DMS53 treated with DMSO at 0.1 percent for 48 hours (cell line): ENCODE data around the gene RPTOR.

Source experiments
- DNase-seq: peaks from one replicate; lab custom pipeline; 2025; ENCODE audit not compliant: unreplicated experiment; lab: John Stamatoyannopoulos, UW

The RPTOR gene

DNA sequence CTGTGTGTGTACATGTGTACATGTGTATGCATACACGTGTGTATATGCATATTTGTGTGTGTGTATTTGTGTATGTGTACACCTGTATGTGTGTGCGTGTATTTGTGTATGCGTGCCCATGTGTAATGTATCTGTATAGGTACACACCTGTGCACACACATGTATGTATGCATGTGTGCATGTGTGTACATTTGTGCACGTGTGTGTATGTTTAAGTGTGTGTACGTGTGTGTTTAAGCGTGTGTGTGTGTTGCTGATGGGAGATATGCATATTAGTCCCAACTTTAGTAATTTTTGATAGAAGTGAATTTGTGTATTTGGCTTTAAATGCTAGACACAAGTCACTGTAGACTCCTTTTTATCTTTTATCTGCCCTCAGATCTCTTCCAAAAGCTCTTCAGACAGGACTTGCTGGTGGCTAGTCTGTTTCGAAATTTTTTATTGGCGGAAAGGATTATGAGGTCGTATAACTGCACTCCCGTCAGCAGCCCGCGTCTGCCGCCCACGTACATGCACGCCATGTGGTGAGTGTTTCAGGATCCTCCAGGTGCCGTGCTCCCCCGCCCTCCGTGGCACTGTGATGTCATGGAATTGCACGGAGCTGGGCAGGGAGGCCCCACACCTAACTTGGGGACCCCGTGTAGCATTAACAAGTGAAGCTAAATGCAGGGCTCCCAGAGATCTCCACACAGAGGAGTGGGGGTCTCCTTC, 278.2 kb downstream of the RPTOR start:
- no peak for DNase-seq

DNA sequence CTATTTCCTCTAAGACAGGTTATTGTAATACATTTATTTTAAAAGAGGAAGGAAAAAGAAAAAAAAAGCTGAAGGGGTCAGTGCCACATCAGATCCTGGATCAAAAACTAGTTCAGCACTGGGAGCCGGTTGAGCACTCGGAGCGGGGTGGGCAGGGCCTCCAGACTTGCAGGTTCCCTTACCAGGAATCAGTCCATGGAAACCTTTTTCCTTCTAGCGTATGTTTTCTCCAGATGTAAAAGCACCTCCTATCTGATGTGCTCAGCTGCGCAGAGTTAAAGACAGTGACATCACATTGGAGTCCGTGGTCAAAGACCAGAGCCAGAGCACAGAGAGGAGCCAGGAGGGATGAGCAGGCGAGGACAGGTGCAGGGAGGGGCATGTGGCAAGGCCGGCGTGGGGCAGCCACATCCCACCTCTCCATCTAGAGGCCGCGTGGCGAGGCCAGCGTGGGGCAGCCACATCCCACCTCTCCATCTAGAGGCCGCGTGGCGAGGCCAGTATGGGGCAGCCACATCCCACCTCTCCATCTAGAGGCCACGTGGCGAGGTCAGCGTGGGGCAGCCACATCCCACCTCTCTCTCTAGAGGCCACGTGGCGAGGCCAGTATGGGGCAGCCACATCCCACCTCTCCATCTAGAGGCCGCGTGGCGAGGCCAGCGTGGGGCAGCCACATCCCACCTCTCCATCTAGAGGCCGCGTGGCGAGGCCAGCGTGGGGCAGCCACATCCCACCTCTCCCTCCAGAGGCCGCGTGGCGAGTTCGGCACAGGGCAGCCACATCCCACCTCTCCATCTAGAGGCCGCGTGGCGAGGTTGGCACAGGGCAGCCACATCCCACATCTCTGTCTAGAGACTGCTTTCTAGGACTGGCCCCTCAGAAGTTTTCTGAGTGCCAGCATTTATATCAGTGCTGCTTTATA, 280.2 kb downstream of the RPTOR start:
- no peak for DNase-seq

DNA sequence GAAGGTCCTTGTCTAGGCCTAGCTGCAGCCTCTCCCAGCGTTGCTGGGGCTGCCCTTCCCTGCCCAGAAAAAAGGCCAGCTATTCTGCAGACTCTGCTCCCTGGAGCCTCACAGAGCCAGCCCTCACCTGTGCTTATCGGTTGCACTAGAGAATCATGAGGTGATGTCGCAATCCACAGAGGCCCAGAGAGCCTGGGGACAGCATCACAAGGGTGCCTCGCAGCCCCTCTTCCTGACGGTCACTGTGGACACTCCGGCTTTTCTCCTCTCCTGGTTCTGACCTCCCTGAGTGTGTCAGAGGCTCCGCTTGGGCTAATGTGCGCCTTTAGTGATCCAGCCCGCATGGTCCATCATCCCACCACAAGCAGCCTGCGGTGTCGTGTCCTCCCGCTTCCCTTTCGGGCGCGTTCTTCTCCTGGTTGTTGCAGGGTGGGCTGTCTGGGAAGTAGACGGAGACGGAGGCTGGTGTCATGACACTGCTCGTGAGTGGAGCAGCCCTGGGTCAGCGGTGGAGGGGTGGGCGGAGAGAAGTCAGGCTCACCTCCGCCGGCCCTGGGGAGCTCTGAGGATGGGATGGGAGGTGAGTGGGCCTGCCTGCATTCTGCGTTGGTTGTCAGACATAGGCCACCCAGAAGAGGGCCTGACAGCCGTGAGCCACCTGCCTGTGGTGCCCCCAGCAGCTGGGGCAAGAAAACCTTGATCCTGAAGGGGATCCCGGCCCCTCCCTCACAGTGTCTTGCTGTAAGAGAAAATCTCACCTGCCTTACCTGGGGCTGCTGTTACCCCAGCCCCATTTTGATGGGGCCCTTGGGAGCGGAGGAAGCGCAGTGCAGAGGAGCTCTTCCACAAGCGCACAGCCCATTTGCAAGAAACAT, 281.1 kb downstream of the RPTOR start:
- DNase-seq, result no peak

DNA sequence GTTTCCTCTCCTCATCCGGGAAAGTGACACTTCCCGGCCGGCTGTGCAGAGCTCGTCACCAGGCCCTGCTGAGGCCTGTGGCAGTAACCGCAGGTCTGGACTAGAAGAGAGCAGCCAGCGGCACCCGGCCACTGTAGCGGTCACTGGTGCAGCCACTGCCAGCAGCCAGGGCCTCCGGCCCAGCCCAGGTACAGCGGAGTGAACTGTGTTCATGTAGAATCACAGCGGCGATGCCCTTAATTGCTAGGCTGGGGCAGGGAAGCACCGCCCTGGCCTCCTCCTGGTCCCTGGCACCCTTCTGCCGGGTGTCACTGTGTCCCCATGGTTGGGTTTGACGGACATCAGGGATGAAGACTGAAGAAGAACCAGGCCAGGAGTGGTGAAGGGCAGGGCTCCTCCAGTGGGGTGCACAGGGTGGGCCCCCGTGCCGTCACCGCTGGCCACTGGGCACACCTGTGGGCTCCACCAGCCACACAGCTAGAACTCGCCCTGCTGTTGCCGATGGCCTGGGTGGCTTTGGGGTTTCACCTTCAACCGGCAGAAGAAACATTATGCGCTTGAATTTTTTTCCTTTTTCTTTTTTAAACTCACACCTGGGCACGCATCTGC, 281.8 kb downstream of the RPTOR start:
- no peak for DNase-seq

DNA sequence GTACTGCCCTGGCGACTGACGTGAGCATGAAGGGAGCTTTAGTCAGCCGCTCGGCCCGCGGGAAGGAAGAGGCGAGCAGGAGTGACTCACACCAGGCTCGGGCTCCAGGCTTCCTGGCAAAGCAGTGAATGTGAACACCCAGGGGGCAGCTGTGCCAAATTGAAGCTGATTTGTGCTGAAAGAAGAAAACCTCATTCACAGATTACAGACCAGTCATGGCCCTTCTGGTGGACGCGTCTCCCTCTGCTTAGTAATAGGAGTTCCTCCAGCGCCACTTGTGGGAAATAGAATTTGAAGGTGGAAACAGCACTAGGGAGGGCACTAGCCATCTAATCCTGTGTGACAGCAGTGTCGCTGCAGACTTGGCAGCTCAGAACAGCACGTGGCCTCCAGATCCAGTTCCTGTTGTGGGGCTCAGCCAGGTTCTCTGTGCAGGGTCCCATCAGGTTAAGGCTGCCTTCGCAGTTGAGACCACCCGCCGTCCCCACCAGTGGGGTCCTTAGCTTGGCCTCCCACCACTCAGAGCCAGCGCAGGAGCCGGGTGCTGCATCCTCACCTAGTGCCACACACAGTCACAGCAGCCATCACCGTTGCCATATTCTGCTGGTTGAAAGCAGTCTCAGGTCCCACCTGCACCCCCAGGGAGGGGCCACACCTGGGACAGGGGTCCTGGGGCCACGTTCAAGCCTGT, 282.5 kb downstream of the RPTOR start:
- no peak for DNase-seq

DNA sequence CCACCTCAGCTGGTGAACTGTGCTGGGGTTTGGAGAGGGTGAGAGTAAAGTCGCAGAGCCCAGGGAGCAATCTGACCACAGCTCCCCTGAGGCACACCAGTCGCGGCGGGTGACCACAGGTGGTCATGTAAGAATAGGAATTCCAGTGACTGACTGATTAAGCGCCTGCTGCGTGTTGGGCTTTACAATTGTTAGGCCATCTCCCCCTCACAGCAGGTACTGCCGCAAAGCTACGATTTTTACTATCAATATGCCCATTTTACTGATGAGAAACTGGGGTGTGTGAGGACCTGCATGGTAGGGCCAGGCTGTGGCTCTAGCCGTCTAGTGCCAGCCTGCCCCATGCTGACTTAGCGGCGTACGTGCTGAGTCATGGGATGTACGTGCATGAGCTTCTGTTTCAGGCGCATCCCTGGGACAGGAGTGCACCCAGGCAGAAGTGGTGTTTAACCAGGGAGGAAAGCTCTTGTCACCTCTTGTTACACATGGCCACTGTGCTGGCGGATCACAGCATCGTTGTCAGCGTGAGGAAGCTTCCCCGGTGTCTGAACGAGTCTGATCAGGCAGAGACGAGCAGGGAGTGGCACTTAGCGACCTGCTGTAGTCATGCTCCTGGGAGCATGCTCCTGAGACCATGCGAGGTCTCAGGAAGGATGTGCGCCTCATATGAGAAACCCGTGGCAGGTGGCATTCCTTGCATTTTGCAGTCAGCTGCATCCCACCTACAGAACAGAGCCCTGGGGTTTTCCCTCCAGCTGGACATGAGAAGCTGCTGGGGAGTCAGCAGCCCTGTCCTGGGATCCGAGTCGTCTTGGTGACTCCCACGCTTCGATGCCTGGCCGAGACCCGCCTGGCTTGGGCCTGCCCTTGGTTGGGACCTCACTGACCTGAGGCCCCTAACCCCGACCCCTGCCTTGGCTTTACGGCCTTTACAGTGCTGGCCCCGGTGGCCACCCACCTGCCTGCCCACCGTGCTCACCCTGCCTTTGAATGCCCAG, 283.3 kb downstream of the RPTOR start:
- no peak for DNase-seq

DNA sequence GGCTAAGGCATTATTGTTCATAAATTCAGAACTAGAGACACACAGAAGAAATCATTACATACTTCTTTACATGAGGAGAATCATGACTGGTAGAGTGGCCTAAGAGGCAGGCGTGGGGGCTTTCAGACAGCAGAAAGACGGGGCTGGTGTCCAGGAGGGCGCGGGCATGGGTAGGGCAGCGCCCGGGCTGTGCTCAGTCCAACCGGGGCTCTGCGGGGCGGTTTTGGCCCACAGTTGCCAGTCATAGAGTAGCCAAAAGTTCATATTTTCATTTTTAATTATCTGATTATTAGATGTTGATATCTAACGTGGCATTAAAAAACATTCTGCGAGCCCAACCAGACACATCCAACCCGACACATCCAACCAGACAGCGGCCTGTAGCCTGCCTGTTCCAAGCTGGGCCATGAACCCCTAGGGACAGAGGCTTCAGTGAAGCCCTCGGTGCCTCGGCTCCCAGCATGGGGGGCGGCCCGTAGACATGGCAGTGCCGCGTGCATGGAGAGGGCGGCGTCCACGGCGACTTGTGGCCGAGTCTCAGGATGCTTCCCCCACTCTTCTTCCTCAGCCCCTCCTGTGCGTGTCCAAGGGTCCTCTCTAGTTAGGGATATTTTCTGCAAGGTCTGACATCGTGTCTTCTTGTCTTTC, 284.7 kb downstream of the RPTOR start:
- no peak for DNase-seq

DNA sequence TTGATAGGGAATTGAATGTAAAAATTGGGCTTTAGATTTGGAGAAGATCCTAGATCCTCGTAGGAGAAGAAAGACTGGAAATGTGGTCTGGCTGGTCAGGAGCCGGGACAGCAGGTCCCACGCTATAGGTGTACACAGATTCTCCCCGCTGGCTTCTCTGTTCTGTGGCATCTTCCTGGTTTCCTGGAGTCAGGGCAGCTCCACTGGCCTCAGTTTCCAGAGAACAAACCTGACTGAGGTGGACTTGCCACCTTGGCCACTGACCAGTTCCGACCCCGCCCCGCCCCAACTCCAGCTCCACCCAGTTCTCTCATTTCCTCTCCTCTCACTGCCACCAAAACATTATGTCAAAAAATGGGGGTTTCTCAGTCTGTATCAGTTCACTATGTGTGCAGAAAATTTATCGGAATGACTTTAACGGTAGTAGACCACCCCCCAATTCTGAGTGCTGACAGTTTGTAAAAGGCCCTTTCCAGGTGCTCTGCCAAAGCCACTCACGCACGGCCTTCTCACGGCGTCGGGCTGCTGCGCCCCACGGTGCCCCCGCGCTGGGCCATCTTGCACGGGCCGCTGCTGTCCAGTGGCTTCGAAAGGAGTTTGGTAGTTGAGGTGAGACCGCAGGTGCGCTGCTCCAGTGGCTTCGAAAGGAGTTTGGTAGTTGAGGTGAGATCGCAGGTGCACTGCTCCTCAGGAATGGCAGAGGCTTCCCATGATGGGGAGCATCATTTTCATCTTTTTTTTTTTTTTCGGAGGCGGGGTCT, 285.6 kb downstream of the RPTOR start:
- no peak for DNase-seq

DNA sequence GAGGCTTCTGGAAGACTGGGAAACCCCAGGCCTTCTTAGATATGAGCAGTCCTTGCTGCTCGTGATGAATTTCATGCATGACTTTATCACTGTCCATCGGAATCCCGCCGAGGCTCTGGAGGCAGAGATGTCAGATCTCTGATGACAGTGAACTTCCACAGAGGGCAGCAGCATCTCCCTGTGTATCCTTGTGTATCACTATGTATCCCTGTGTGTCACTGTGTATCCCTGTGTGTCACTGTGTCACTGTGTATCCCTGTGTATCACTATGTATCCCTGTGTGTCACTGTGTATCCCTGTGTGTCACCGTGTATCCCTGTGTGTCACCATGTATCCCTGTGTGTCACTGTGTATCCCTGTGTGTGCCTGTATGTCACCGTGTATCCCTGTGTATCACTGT, 286.9 kb downstream of the RPTOR start:
- no peak for DNase-seq

DNA sequence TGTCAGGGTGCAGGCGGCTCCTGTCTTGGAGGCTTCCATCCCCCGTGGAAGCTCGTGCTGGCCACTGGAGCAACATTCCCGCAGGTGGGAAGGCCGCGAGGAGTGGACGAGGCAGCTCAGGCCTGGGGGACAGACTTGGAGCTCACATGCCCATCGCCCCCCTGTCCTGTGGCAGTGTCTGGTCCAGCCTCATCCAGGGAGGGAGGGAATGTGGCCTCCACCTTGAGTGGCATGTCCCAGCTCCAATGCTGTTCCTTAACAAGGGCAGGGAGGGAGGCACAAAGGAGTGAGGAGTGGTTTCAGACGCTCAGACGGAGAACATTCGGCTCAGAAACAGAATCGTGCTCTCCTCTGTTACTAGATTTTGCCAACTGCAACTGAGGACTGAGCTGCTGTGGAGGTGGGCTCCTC, 287.6 kb downstream of the RPTOR start:
- DNase-seq, result peak; percentile 9

DNA sequence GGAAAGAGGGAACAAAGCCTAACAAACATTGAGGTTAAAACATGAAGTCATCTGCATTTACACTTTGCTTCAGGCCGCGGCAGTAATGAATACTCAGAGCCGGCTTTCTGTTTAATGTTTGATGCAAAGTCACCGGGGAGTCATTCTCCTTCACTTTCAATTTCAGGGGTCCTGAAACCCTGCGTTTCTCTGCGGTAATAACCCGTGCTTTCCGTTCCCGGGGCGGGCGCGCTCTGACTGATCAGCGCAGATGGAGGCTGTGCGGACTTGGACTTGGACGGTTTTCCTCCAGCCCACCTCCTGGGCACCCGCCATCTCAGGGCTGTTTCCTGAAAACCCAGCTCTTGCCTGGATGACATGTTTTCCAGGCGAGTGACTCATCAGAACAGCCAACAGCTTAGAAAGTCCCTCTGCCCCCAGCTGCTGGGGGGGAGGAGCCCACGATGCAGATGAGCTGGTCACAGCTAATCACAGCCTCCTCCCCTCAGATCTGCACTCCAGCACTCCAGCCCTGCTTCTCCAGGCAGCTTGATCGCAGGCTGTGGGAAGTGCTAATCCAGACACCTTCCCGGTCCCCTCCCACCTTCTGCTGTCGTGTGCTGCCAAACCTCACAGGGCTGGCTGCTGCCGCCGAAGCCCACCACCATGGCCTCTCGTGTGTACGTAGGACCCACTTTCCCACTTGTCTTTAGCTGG, 288.4 kb downstream of the RPTOR start:
- DNase-seq, result peak; percentile 95

DNA sequence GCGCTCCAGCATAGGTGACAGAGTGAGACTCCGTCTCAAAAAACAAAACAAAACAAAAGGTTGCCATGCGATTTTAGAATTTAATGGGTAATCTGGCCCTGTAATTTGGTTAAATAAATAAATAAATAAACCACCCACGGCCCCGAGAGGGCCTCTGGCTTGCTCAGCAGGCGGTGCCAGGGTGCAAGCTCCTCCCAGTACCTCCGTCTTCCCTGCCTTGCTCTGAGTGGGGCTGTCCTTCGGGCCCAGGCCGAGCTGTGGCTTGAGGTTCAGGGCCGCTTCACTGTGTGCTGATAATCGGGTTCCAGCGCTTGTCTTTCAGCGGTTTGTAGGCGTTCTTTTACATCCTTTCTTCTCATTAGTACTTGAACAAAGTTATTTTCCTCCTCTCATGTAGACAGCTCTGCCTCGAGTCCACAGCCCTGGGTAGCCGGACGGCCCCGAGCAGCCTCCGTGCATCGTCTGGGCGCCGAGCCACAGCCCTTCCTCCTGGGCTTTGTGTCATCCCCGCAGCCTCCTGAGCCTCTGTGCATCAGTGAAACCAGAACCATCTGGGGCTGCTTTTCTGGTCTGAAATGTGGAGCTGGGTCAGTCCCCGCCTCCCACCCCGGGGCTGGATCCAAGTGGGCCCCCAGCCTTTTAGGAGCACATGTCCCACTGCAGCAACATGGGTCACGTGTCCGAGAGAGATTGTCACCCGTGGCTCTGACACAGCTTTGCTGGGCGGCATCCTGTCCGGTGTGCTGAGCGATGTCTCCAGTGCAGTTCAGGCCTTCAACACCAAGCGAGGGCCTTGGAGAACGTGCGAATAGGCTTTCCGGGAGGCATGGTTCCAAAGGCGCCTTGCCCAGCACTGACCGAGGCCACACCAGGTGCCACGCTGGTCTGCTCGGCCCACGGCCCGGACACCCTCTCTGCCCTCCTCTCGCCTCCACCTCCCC, 289.6 kb downstream of the RPTOR start:
- no peak for DNase-seq

DNA sequence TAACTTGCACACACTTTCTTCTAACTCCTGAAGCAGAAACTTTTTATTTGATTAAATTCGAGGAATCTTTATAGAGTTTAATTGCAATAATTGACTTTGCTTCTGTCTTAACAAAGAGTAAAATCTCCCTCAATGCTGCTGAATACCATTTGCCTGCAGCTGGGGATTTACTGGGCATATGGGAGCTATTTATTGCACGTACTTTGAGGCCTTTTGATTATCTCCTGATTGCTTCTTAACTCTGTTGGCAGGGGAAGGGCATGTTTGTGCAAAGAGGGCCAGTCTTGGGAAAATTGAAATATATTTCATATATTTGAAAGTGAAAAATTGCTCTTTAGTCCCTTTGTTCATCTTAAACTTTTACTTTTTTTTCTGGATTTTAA, 290.2 kb downstream of the RPTOR start:
- no peak for DNase-seq

DNA sequence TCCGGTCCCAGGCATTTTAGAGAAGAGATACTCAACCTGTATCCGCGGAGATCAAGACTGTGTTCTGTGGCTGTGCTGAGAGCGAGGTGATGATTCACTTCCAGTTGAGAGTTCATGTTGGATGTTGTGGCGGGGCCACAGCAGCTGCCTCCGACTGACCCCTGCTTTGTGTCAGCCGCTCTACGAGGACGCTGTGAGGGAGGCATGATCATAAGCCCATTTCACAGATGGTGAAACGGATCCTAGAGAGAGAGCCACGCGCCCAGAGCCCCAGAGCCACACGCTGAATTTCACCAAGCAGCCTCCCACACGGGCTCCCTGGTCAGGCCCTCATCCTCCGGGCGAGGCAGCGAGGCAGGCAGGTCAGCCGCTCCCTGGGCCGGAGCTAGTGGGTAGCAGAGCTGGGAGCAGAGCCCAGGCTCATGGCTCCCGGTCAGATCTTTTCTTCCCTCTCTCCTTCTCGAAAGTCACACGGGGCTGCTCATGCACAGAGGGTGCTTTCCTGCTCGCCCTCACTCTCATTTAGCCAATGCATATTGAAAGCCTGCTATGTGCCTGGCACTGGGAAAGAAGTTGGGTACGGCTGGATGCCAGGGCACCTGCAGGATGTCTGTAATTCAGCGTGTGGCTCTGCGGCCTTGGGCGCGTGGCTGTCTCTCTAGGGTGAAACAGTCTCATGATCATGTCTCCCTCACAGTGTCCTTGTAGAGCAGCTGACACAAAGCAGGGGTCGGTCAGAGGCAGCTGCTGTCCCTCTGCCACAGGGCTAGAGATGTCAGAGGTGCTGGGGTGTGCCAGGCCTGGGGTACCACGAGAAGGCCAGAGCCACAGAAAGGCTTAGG, 291.4 kb downstream of the RPTOR start:
- DNase-seq, result no peak

DNA sequence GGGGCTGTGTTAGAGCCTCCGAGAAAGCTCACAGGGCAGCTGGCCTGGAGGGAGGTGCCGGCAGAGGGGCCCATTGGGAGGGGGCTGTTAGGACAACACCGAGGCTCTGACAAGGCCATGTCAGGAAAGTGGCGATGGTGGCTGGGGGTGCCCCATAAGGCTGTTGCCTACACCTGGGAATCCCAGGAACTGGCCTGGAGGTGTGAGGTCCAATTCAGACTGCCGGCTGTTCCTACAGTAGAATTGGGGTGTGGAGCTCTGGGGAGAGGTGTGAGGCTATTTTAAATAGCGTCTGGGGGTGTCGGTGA, 292.0 kb downstream of the RPTOR start:
- no peak for DNase-seq
